Middle frontal gyrus (tissue), 1 donor: Measurements from ENCODE around the gene RNU6-8.

Source experiments
- DNase-seq: peaks from one replicate; pipeline ENCODE4 v3.0.0-alpha.2; 2015; ENCODE audit warnings: low spot score; ENCODE audit errors: extremely low spot score

The RNU6-8 gene

DNA sequence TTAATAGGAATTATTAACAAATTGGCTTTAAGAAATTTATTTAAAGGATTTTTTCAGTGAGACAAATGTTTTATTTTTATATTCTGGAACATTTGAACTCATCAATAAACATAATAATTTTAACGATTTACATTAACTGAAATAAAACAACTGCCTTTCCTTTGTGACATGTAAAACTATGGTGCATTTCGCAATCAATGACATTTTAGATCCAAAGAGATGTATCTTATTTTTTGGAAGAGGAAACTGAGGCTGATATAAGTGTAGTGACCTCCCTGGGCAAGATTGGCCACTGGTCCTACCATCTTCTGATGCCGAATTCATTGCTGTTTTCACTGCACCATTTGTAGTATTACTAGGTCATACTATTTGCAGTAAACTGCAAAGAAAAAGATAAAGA, 2.5 kb upstream of the RNU6-8 start:
- DNase-seq, result no peak

DNA sequence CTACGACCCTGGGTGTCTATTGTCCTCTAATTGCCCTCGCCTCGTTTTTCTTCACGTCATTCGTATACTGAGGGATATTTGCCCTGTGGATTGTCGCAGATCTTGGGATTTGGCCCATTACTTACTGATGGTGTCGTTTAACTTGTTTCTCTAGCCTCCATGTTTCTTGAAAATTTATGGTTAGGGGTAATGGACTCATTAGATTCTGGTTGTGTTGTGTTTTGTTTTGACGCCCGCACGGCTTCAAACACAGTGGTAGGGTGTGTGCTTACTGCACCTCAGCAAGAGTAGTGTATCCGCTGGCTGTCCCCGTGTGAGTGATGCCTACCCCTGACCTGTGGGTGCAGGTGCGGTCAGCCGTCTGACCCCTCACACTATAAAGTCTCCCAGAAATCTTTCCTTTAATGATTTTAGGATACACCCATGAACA, 874 bp upstream of the RNU6-8 start:
- DNase-seq, result no peak

DNA sequence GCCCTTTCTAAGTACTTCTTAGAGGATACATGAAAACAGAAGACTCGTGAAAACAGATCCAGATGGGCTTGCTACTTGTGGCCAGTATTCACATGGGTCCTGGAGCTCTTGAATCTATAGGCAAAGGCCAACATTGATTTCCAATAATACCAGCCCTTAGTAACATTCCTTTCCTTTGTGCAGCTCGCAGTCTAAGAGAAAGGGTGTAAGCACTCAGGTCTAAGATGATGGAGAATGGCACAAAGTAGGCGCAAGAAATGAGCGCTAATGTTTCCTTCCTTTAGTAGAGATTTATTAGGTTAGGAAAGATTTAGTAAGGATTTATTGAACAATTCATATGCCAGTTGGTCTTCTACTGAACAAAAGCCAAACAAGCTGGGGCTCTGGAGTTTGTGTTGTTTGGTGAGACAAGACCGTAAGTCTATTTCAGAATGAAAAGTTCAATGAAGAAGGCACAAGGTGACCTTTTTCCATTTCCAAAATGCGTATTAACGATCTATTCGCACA, 525 bp downstream of the RNU6-8 start:
- no peak for DNase-seq

DNA sequence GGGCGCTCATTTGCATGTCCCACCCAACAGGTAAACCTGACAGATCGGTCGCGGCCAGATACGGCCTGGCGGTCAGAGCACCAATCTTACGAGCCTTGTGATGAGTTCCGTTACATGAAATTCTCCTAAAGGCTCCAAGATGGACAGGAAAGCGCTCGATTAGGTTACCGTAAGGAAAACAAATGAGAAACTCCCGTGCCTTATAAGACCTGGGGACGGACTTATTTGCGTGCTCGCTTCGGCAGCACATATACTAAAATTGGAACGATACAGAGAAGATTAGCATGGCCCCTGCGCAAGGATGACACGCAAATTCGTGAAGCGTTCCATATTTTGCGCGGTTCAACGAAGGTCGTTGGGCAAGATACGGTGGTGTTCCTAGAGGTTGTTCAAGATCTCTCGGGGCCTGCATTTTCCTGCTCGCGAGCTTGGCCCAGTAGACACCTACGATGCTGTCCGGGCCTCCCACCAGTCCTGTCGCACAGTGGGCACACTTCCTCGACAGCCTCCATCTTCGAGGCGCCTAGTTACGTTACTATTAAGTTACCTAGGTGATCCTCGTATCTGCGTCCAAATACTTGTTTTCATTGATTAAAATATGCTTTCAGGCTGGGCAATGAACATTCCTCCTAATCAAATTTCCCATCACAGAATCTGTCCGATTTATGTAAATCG, 1.1 kb downstream of the RNU6-8 start, which contains the start of gene RNU6-7:
RNU6-7 (plus strand) TSS at position 230 of the 675 bp plus-strand sequence.
- DNase-seq, result no peak

DNA sequence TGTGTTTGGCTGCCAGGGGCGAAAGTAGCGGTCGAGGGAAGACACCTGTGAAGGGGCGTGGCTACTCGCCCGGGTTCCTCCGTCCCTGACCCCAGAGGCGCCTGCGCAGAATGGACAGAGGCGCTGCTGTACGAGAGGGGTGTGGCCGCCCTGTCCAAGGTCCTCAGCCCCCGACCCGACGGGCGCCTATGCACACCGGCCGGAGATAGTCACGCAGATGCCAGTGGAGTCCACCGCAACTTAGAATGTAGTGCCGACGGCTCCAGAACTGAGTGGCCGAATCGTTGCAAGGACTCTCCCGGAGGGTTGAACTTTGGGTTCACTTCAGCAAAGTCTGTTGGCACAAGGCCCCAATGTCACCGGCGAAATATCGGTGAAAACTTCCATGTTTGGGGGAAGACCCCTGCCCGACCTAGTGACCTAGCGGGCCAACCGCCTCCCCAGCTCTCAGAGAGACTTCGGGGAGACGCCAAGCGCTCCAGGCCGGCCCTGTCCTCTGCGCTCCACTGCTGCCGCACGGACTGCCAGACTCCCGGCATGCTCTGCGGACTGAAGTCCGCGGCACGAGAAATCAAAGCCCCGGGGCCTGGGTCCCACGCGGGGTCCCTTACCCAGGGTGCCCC, 1.8 kb downstream of the RNU6-8 start:
- DNase-seq, result peak; percentile 59

DNA sequence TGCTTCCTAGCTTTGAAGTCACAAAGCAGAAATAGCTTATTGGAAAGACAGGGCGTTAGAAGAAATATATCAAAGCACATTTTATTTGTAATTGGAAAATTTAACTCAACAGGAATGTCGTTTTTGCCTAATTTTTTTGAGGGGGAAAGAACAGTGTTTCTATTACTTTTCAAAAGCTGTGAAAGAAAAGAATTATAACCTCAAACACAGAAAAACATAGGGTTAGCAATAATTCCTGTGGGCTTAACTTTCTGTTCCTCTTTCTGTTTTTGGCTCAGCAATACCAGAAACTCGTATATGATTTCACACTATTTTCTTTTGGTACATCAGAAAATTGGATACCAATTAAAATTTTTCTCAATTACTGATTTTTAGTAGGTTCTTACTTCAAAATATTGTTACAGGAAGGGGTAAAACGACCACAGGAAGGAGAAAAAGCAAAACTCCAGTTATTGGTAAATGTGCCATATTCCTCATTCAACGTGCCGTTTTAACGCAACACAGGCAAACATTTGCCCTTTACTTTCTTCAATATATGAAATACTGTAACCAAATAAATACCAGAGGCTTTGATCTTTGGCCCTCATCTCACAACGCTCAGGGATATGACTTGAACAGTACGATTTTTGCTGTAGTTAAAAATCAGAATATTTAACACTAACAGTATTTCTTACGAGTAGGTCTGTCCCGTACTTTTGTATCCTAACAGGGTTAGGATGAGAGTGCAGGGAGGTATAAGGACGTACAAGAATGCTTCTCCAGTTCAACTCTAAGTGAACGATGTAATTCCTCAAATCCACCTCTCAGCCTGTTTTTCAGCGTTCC, 2.5 kb downstream of the RNU6-8 start:
- no peak for DNase-seq

DNA sequence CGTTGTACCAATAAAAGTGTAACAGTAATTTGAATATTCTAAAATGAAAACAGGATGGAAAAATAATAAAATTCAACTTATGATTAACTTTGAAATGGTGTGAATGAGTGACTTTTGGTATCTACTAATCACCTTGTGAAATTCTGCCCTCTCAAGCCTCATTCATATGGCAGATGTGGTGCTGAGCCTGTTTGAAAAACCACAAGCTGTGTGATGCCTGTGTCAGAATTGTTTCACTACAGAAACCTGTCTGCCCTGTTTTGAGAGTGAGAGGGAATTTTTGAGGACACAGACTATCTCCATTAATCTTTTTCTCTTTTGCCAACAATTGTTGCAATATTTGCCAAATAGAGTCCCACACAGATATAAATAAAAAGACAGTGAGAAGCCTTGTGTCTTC, 5.2 kb downstream of the RNU6-8 start:
- DNase-seq, result no peak

DNA sequence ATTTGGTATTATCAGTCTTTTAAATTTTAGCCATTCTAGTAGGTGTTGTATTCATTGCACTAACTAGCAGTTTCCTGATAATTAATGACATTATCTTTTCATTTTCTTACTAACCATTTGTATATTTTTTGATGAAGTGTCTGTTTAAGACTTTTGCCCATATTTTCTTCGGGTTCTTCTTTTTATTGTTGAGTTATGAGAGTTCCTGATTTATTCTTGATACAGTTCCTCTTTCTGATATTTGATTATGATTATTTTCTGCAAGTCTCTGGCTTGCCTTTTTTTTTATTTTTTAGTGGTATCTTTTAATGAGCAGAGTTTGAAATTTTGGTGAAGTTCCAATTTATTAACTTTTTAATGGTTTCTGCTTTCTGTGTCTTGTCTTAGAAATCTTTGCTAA, 7.4 kb downstream of the RNU6-8 start:
- no peak for DNase-seq

DNA sequence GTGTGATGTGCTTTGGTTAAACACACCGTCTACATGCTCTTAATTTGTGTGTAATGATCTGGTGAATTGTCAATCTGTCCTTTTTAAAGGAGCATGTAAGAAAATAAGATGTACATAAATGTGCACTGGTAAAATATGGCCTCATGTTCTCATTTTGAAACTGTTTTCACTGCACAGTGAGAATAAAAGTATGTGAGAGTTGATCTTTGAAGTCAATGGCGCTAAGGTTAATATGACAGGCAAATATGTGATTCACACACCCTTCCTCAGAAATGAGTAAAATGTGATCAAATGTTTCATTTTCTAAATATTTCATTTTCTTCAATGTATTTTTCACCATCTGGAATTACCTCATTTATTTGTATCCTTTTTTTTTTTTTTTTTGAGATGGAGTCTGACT, 9.5 kb downstream of the RNU6-8 start:
- no peak for DNase-seq

DNA sequence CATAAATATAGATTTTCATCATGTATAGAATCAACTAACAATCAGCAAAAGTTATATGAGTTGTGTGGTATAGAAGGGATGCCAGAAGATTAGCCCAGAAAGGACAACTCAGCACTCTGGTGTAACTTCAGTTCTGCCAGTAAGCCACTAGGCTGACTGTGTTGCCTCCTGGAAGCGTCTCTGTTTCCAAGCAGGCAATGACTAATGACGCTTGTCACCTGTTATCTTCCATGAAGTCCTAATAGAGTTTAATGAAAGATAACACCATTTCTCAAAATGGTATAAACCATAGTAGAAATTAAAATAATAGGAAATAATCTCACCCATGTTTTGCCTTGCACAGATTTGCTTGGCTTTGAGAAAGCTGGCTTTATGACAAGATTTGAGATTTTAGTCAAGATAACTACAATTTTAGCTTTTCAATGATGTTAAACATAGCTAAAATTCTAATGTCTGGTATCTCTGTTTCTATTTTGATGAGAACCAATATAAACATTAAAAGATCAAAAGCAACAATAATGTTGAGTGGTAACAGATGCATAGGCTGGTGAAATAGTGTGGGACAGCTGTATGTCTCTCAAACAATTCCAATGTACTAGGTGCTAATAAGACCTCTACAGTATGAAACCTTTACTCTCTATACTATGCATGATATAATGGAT, 10.2 kb downstream of the RNU6-8 start:
- no peak for DNase-seq

DNA sequence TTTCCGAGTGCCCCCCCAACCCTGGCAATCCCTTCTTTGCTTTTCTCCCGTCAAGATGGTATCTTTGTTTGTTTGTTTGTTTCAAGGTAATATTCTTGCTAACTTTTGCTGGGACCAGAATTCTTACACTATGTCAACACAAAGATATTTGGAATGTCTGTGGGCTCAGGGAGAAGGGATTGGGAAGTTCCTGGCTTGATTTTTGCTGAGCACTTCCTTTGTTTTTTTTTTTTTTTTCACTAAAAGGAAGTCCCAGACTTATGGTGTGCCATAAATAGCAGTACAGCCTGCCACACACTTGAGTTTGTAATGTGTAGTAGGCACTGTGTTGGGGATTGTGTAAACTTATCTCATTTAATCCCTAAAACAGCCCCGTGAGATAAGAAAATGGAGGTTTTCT, 12.4 kb downstream of the RNU6-8 start:
- no peak for DNase-seq

DNA sequence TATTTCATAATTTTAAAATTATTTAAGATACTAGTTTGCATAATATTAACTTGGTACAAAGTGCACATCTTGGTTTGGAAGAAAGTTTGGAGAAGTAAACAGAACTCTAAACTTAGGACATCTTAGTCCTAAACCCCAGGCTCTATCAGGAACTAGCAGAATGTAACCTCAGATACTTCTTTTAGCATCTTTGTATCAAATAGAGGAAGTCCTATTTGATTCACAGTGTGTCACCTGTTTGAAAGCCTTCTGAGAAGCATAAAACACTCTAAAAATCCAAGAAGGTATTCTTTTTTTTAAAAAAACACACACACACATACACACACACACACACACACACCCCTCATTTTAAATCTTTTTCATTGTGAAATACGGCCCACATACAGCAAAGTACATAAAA, 13.3 kb downstream of the RNU6-8 start:
- no peak for DNase-seq

DNA sequence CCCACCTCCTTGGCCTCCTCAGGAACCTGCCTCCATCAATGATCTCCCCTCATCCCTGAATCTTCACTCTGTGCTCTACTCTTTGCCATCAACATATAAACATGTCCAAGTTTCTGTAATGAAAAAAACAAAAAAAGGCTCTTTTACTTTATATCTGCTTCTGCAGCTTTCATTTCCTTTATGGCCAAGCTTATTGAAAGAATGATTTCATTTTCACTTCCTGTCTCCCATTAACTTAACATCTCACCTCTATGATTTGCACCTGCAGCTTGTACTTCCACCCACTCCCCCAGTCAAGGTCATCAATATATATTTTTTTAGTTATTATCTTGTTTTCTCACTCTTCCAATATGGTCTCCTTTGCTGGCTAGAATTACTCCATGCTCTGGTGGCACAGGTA, 16.8 kb downstream of the RNU6-8 start:
- DNase-seq, result no peak

DNA sequence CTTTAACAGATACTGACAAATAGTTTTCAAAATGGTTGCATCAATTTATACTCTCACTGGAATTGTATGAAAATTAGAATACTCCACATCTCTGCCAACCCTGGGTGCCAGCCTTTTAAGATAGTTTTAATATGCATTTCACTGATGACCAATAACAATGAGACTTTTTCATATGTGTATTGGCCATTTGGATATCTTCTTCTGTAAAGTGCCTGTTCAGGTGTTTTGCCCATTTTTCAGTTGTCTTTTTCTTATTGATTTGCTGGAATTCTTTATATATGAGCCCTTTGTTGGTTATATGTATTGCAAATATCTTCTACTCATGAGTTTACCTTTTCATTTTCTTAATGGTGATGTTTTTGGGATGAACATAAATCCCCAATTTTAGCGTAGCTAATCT, 18.0 kb downstream of the RNU6-8 start:
- no peak for DNase-seq

DNA sequence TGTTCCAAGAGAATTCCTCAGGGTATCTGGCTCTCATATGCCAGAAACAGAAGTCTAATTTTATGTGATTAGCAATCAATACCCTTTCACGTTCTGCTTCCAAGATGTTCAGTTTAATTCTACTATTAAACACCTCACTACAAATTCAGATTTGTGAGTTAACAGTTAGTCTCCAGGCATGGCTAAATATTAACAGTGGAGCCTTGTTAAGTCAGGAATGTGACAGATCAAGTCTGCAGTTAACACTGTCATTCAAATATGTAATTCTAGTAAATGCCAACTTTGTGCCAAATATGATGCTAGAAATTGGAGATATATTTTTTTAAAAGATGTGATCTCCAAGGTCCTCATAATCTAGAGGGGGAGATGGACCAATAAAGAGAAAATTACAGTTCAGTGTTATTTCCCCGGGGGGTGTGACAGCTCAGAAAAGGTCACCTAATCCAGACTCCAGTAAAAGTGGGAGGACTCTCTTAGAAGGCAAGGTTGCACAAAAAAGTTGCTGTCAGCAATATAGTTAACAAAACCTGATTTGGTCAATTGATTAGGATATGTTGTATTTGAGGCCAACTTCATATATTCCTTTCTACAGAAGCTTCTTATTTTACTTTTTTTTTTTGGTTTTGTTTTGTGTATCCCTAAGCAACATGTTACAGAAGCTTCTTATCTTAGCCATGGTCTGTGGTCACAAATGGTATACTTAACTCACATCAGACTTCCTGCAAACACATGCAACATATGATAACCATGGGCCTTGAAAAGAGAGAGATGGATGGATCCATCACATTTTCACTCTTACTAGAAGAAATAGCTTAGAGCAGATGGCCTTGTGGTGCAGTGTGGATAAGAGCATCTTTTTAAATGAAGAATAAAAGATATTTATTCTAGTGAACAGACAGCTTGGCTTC, 19.7 kb downstream of the RNU6-8 start:
- DNase-seq, result no peak

DNA sequence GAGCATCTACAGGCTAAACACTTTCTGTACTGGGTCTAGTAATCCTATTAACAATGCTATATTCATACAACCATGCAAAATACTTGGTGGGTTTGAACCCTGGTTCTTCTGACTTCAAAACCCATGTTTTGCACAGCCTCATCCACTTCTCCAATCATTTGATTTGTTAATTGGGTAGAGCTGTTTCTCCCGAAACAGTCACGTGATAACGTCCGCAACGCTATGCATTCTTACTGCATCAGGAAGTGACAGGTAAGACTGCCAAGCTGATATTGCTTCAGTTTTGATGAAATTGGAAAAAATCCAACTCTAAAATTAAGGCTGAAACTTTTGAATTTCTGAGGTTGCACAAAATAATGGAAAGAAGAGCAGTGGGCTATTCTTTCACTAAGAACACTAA, 31.6 kb downstream of the RNU6-8 start:
- no peak for DNase-seq

DNA sequence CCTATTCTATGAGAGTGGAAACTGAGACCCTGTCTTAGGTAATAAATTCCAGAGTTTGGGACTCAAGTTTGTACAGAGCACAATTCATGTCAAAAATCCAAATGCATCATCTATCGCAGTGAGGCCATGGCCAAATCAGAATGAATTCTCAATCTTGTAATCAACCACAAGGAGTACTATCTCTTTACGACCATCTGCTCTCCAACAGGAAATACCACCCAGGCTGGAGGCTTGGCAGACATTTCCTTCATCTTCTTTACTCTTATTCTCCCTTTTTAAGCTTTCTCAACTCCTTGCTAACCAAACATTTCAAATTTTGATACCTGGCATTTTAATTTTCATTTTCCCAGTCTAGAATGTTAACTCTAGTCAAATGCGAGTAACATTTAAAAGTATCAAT, 33.9 kb downstream of the RNU6-8 start:
- no peak for DNase-seq

DNA sequence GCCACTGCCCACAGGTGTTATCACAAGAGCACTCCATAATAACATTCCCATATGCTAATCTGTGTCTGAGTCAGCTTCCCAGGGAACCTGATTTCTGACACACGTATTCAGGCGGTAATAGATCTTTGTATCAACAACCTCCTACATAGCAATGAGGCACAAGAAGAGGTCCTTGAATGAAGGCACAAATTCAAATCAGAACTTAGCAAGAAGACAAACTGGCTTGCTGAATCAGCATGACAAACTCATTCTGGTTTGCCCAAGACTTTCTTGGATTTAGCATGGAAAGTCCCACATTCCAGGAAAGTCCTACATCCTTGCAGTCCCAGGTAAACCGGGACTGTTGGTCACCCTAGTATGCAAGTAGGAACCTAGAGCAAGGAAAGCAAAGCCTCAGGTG, 35.2 kb downstream of the RNU6-8 start:
- DNase-seq, result no peak

DNA sequence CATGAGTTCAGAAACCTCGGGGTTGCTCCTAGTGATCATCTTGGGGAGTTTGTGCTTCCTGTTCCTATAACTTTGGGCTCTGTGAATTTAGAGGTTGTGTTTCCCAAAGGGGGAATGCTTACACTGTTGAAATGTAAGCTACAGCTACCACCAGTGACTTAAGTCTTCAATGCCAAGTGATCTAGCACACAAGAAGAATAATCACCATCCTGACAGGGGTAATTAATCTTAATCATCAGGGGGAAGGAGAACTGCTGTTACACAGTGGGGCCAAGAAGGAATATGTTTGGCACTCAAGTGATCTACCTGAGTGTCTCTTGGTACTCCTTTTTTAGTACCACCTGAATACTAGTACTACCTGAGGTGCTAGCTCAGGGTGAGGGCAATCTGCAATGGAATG, 36.1 kb downstream of the RNU6-8 start:
- no peak for DNase-seq

DNA sequence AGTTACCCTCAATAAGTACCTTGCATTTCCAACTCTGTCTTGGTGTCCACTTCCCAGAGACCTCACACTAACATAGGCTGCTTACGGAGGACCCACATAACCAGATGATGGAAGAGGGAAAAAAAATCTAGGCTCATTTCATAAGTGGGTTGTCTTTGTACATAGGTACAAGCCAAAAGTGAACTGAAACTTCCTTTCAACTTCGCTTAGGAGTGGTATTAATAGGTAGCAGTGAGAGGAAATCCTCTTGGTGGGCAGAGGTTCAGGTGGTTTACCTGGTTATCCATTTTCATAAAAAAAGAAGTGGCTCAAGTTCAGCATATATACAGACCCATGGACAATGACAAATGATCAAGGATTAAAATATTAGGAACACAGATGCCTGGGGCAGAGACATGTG, 37.0 kb downstream of the RNU6-8 start:
- no peak for DNase-seq
